ENCODE data around the gene NPLOC4. TPM values are rescaled to one million over a fixed set of nuclear protein-coding genes. Genes with fewer than 3 reads are reported as not detected.
A peak's percentile ranks its signal among the peaks of the same experiment; 100 is the strongest.

NPLOC4 gene
- total and polyA plus RNA-seq, 2 of the 13 experiments (the other 11 are each of a cell fraction or from before 2014, with no cell fraction given): 57.0 to 97.0 TPM

DNA sequence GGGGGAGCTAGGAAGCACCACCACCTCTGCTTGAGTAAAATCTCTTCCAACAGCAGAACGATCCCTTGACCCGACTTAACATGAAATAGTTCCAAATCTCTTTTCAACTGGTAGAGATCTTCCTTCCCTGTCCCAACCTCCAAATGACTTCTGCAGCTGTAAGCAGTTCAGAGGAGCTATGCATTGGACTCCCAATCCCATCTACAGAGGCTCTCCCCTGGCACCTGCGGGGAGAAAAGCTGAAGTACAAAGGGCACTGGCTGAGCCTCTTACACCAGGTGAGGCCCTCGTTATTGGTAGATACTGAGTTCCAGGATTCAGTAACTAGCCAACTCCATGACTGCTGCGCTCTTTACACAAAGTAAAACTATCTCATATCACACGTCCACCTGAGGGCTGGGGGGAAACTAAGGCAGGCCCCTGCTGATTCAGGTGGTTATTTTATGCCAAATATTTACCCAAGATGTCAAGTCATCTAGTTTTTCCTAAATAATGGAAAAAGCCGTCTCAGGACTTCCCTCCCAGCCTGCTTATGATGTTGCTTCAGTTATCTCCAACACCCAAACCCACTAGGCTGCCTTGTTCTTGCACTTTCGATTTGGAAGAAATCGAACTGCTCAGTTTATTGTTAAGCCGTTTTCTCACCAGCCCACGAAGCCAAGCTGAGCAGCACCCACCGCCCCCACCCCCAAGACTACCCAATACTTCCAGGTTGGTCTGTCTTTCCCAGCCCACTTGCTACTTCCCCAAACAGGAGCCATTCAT, 127.5 kb downstream of the NPLOC4 start (continued):
- TF ChIP-seq ZNF256 (CRISPR knock-in tag; conservative IDR thresholded peaks at IDR 0.05) (no peak), ZNF432 (CRISPR knock-in tag; IDR thresholded peaks at IDR 0.05; ENCODE audit: borderline replicate concordance) (0 out of 2 replicates have a peak, but pooled peaks have one; percentile 19), ZNF274 (CRISPR knock-in tag; IDR thresholded peaks at IDR 0.05) (0 out of 2 replicates have a peak, but pooled peaks have one; percentile 0), SMAD9 (CRISPR knock-in tag; IDR thresholded peaks at IDR 0.05) (no peak), ZNF12 (CRISPR knock-in tag; IDR thresholded peaks at IDR 0.05) (0 out of 2 replicates have a peak, but pooled peaks have one; percentile 23), RBFOX2 (IDR thresholded peaks at IDR 0.05; ENCODE audit: low read depth, low read length) (peak; percentile 69; the same call in 1 of the 2 replicates), ZNF430 (CRISPR knock-in tag; IDR thresholded peaks at IDR 0.05) (peak; percentile 9; the same call in 1 of the 2 replicates), YY1 (IDR thresholded peaks at IDR 0.05; ENCODE audit: insufficient read depth, insufficient replicate concordance, low read depth, low read length) (no peak), CREM (IDR thresholded peaks at IDR 0.05) (0 out of 2 replicates have a peak, but pooled peaks have one; percentile 15), CREM (CRISPR knock-in tag; IDR thresholded peaks at IDR 0.05) (no peak), HNF4G (IDR thresholded peaks at IDR 0.05; ENCODE audit: borderline replicate concordance, low read depth, low read length) (peak; percentile 47; the same call in 1 of the 2 replicates), HNF4G (CRISPR knock-in tag; IDR thresholded peaks at IDR 0.05; ENCODE audit: borderline replicate concordance, low read depth) (no peak), ZNF644 (CRISPR knock-in tag; IDR thresholded peaks at IDR 0.05; ENCODE audit: low read depth) (0 out of 2 replicates have a peak, but pooled peaks have one; percentile 5), SP2 (CRISPR knock-in tag; IDR thresholded peaks at IDR 0.05) (no peak), PAXIP1 (CRISPR knock-in tag; conservative IDR thresholded peaks at IDR 0.05) (peak; percentile 41), IRX3 (CRISPR knock-in tag; IDR thresholded peaks at IDR 0.05; ENCODE audit: borderline replicate concordance, low read depth) (no peak), ZNF746 (CRISPR knock-in tag; IDR thresholded peaks at IDR 0.05) (no peak), ZNF777 (CRISPR knock-in tag; IDR thresholded peaks at IDR 0.05) (0 out of 2 replicates have a peak, but pooled peaks have one; percentile 4), MIER2 (CRISPR knock-in tag; IDR thresholded peaks at IDR 0.05) (no peak)
- TF ChIP-seq, protein P1, sequence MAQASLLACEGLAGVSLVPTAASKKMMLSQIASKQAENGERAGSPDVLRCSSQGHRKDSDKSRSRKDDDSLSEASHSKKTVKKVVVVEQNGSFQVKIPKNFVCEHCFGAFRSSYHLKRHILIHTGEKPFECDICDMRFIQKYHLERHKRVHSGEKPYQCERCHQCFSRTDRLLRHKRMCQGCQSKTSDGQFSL (CRISPR knock-in tag; IDR thresholded peaks at IDR 0.05): no peak
- TF ChIP-seq, protein P2, sequence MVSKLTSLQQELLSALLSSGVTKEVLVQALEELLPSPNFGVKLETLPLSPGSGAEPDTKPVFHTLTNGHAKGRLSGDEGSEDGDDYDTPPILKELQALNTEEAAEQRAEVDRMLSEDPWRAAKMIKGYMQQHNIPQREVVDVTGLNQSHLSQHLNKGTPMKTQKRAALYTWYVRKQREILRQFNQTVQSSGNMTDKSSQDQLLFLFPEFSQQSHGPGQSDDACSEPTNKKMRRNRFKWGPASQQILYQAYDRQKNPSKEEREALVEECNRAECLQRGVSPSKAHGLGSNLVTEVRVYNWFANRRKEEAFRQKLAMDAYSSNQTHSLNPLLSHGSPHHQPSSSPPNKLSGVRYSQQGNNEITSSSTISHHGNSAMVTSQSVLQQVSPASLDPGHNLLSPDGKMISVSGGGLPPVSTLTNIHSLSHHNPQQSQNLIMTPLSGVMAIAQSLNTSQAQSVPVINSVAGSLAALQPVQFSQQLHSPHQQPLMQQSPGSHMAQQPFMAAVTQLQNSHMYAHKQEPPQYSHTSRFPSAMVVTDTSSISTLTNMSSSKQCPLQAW (CRISPR knock-in tag; IDR thresholded peaks at IDR 0.05): peak; percentile 15; the same call in 1 of the 2 replicates
- TF ChIP-seq, protein P3, sequence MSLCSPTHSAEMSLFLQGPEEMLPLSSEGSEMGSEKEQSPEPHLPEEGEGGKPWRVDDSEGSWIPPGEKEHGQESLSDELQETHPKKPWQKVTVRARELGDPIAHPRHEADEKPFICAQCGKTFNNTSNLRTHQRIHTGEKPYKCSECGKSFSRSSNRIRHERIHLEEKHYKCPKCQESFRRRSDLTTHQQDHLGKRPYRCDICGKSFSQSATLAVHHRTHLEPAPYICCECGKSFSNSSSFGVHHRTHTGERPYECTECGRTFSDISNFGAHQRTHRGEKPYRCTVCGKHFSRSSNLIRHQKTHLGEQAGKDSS (CRISPR knock-in tag; IDR thresholded peaks at IDR 0.05; ENCODE audit: borderline replicate concordance, low read depth): 0 out of 2 replicates have a peak, but pooled peaks have one; percentile 70

All from HepG2 (cell line).